GM19438 (cell line): ENCODE results near the gene GGCT.

Experiments used
- ATAC-seq: cut with Tn5 transposase; IDR thresholded peaks from one replicate; pipeline ENCODE4 v1.9.1; 2021; ENCODE audit warnings: low read depth; ENCODE audit not compliant: unreplicated experiment

GGCT gene

GRCh38 chr7:30479202-30480120 is 25.2 kb downstream of the GGCT start:
- ATAC-seq: no peak

- ATAC-seq: peak; percentile 89
Measured at GRCh38 chr7:30478349-30479201, 26.1 kb downstream of the GGCT start, which contains the start of gene NOD1. Gene NOD1, minus strand, starts transcription at chr7:30478784. Its CDS starts 21,863 bp downstream, at chr7:30456921.

- no peak for ATAC-seq
Measured at GRCh38 chr7:30476459-30477145, 28.0 kb downstream of the GGCT start.

- ATAC-seq: no peak
Measured at GRCh38 chr7:30475580-30475979, 29.0 kb downstream of the GGCT start.

GRCh38 chr7:30474893-30475292 is 29.7 kb downstream of the GGCT start:
- ATAC-seq: no peak

- no peak for ATAC-seq
Measured at GRCh38 chr7:30474485-30474884, 30.1 kb downstream of the GGCT start.

- no peak for ATAC-seq
Measured at GRCh38 chr7:30473903-30474302, 30.7 kb downstream of the GGCT start.

GRCh38 chr7:30472784-30473775 is 31.5 kb downstream of the GGCT start:
- no peak for ATAC-seq

GRCh38 chr7:30472081-30472783 is 32.4 kb downstream of the GGCT start:
- ATAC-seq: no peak

GRCh38 chr7:30471205-30471604 is 33.4 kb downstream of the GGCT start:
- no peak for ATAC-seq

GRCh38 chr7:30470771-30471170 is 33.9 kb downstream of the GGCT start:
- ATAC-seq: no peak

GRCh38 chr7:30470163-30470770 is 34.4 kb downstream of the GGCT start:
- ATAC-seq: no peak

- no peak for ATAC-seq
Measured at GRCh38 chr7:30469303-30469702, 35.3 kb downstream of the GGCT start.

- ATAC-seq: no peak
Measured at GRCh38 chr7:30468791-30469190, 35.8 kb downstream of the GGCT start.

GRCh38 chr7:30468041-30468440 is 36.6 kb downstream of the GGCT start:
- ATAC-seq: no peak

- ATAC-seq: no peak
Measured at GRCh38 chr7:30467271-30467670, 37.4 kb downstream of the GGCT start.

GRCh38 chr7:30466266-30466665 is 38.4 kb downstream of the GGCT start:
- ATAC-seq: no peak

- no peak for ATAC-seq
Measured at GRCh38 chr7:30465811-30466180, 38.8 kb downstream of the GGCT start.
